Parathyroid adenoma (tissue), 2 donors: ENCODE data around the gene PHYHD1.

Experiments
- H2AFZ ChIP-seq: fragments of 300-600 bp; sonication (generic); one replicate; pipeline ENCODE4 v1.7.0; 2017; ENCODE audit warnings: antibody characterized with exemption, mild to moderate bottlenecking
- H3K27ac ChIP-seq: fragments of 300-600 bp; sonication (generic); one replicate; pipeline ENCODE4 v1.7.0; 2017
- H3K27me3 ChIP-seq: fragments of 300-600 bp; sonication (generic); one replicate; pipeline ENCODE4 v1.7.0; 2017; ENCODE audit warnings: low read length; ENCODE audit not compliant: control insufficient read depth, insufficient read depth
- H3K36me3 ChIP-seq: fragments of 300-600 bp; sonication (generic); one replicate; pipeline ENCODE4 v1.7.0; 2017; ENCODE audit warnings: low read length; ENCODE audit not compliant: control insufficient read depth, insufficient read depth
- H3K4me1 ChIP-seq: fragments of 300-600 bp; sonication (generic); one replicate; pipeline ENCODE4 v1.7.0; 2017; ENCODE audit warnings: control low read depth
- H3K4me2 ChIP-seq: fragments of 300-600 bp; sonication (generic); one replicate; pipeline ENCODE4 v1.7.0; 2017; ENCODE audit warnings: low read length
- H3K4me3 ChIP-seq: fragments of 300-600 bp; sonication (generic); one replicate; pipeline ENCODE4 v1.7.0; 2017; ENCODE audit warnings: low read depth, low read length
- H3K79me2 ChIP-seq: fragments of 300-600 bp; sonication (generic); one replicate; pipeline ENCODE4 v1.7.0; 2017; ENCODE audit warnings: control low read depth
- H3K9ac ChIP-seq: fragments of 300-600 bp; sonication (generic); one replicate; pipeline ENCODE4 v1.7.0; 2017; ENCODE audit warnings: mild to moderate bottlenecking
- H3K9me3 ChIP-seq: fragments of 300-600 bp; sonication (generic); one replicate; pipeline ENCODE4 v1.7.0; 2017; ENCODE audit warnings: low read length; ENCODE audit not compliant: control insufficient read depth
- TF ChIP-seq, protein P1 (sequence below): fragments of 300-600 bp; sonication (generic); IDR thresholded peaks from one replicate; pipeline ENCODE4 v1.7.0; 2017; ENCODE audit warnings: antibody characterized with exemption, mild to moderate bottlenecking
- donor health status: primary hyperparathyroidism.

The PHYHD1 gene

DNA sequence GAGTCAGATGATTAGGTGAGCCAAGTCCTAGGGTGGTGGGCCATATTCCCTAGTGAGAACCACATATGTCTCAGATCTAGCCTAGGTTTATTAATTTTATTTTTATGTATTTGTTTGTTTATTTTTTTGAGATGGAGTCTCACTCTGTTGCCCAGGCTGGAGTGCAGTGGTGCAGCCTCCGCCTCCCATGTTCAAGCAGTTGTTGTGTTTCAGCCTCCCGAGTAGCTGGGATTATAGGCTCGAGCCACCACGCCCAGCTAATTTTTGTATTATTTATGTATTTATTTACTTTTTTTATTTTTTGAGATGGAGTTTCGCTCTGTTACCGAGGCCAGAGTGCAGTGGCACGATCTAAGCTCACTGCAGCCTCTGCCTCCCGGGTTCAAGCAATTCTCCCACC, 62.8 kb downstream of the PHYHD1 start:
- Histone ChIP-seq H3K79me2 (no peaks in the 10 kb centered on the region), H3K27ac (no peak overlapping the region), H3K9me3 (no peaks in the 10 kb centered on the region), H3K4me2 (no peak overlapping the region), H3K9ac (no peak overlapping the region), H3K36me3 (no peaks in the 10 kb centered on the region), H2AFZ (no peak overlapping the region), H3K4me1 (no peaks in the 10 kb centered on the region), H3K4me3 (no peak overlapping the region), H3K27me3 (no peaks in the 10 kb centered on the region)
- TF ChIP-seq, protein P1, sequence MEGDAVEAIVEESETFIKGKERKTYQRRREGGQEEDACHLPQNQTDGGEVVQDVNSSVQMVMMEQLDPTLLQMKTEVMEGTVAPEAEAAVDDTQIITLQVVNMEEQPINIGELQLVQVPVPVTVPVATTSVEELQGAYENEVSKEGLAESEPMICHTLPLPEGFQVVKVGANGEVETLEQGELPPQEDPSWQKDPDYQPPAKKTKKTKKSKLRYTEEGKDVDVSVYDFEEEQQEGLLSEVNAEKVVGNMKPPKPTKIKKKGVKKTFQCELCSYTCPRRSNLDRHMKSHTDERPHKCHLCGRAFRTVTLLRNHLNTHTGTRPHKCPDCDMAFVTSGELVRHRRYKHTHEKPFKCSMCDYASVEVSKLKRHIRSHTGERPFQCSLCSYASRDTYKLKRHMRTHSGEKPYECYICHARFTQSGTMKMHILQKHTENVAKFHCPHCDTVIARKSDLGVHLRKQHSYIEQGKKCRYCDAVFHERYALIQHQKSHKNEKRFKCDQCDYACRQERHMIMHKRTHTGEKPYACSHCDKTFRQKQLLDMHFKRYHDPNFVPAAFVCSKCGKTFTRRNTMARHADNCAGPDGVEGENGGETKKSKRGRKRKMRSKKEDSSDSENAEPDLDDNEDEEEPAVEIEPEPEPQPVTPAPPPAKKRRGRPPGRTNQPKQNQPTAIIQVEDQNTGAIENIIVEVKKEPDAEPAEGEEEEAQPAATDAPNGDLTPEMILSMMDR = no peak

GRCh38 chr9:128986671-128987070, 65.9 kb downstream of the PHYHD1 start:
- no peaks in the 10 kb centered on the region for H3K27me3 ChIP-seq
- no peak overlapping the region for H2AFZ ChIP-seq
- H3K4me1 ChIP-seq = no peaks in the 10 kb centered on the region
- H3K9ac ChIP-seq = no peak overlapping the region
- no peaks in the 10 kb centered on the region for H3K9me3 ChIP-seq
- no peaks in the 10 kb centered on the region for H3K36me3 ChIP-seq
- no peak overlapping the region for H3K27ac ChIP-seq
- H3K79me2 ChIP-seq = no peaks in the 10 kb centered on the region
- H3K4me2 ChIP-seq = no peak overlapping the region
- H3K4me3 ChIP-seq = no peak overlapping the region
- TF ChIP-seq, protein P1 = no peak

DNA sequence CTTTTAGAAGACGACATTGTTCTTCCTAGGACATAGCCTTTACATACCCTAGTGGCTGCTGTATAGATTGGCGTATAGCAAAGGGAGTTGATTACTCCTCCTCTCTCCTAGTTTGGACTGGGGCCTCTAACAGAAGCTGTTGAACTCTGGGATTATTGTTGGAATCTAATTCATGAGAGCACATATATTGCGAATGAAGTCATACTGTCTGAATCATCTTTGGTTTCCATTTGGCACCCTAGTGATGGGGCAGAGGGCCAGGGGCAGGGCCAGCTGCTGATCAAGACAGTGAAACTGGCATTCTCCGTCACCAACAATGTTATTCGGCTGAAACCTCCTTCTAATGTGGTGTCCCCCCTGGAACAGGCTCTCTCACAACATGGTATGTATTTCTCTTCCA, 67.0 kb downstream of the PHYHD1 start:
- H3K4me3 ChIP-seq = no peak overlapping the region
- H3K79me2 ChIP-seq = no peaks in the 10 kb centered on the region
- no peak overlapping the region for H3K4me2 ChIP-seq
- H2AFZ ChIP-seq = no peak overlapping the region
- H3K27ac ChIP-seq = no peak overlapping the region
- H3K4me1 ChIP-seq = no peaks in the 10 kb centered on the region
- no peaks in the 10 kb centered on the region for H3K36me3 ChIP-seq
- H3K27me3 ChIP-seq = no peaks in the 10 kb centered on the region
- H3K9me3 ChIP-seq = no peaks in the 10 kb centered on the region
- TF ChIP-seq, protein P1 = no peak
- no peak overlapping the region for H3K9ac ChIP-seq
